HG03045 (cell line): ENCODE measurements around the gene SMARCAL1.

Experiments used
- ATAC-seq: cut with Tn5 transposase; IDR thresholded peaks from one replicate; pipeline ENCODE4 v1.9.1; 2021; ENCODE audit warnings: mild to moderate bottlenecking, moderate library complexity; ENCODE audit not compliant: unreplicated experiment

Gene SMARCAL1

DNA sequence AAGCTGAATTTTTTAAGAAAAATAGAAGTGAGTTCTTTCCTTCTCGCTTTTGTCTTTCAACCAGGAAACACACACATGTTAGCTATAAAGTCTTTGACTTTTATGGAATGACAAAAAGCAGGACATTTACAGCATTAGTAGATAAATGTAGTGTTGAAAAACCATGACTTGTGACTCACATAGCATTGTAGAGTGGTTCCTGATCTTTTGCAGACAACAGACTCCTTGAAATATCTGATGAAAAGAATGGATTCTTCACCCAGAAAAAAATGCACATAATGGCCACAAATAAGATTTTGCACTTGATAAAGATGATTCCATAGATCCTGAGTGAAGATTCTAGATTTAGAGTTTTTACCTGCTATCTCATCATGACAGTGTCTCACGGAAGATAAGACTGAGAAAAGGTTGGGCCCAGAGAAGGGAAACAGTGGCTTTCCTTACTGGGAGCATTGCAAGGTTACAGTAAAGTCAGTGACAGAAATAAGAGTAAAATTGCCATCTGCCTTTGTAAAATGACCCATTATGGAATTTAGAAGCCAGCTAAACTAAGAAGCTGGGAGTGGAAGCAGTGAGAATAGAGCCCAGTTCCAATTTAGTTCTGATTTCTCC lies 14.0 kb downstream of the SMARCAL1 start:
- no peak for ATAC-seq

DNA sequence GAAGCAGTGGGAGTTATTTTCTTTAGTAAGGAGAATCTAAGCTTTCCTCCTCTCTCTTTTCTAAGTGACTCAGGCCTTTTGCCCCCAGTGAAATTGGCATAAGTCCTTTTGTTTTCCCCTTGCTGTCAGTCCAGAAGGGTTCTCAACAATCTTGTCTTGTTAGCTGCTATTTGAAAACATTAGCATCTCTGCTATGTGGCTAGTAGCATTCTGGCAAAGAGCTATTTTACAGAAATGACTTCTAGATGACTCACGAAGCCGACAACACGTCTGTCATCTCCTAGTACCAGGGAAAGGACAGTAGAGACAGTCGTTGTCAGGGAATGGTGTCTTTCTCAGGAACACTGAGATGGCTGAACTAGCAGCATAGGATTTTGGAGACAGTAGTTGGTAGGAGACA lies 14.7 kb downstream of the SMARCAL1 start:
- ATAC-seq, result no peak

DNA sequence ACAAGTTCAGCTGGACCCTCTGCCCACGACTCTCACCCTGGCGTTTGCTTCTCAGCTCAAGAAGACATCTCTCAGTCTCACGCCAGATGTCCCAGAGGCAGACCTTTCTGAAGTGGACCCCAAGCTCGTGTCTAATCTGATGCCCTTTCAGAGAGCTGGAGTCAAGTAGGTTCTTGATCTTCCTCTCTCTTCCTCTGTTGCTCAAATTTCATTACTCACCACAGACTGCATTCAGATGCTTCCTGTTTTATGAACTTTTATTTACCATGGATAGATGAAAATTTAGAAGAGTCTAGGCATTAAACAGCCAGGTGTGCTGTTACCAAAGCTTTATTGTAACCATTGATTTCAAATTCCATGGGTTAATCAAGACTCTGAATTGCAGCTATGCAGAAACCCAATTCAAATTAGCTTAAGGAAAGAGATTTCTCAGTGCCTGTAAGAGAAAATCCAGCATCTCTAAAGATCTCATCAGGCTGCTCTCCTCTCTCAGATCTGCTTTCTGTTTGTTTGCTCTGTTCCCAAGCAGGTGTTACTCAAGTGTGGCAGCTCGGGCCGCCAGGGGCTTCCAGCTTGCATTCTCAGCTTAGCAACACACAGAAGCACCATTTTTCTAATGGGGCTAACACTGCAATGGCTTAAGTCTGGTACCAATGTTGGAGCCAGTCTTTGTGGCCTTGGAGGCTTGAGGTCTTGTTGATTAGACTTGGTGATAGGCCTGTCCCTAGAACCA lies 16.5 kb downstream of the SMARCAL1 start:
- ATAC-seq, result no peak

DNA sequence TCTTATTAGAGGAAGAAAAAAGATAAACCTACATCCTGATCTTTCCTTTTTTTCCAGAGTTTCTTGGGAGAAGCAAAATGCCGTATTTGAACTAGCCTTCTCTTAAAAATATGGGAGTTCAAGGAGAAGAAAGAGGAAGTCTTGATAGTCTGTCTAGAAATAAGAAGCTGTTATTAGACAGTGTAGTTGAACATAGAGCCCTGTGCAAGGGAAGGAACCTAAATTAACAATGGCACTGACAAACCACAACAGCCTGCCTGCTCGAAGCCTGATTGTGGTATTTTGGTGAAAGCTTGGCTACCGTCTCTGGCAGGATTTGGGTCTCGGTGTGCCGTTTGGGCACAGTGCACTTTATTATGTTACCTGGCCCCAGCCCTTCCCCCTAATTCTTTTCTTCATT lies 17.1 kb downstream of the SMARCAL1 start:
- ATAC-seq, result no peak

DNA sequence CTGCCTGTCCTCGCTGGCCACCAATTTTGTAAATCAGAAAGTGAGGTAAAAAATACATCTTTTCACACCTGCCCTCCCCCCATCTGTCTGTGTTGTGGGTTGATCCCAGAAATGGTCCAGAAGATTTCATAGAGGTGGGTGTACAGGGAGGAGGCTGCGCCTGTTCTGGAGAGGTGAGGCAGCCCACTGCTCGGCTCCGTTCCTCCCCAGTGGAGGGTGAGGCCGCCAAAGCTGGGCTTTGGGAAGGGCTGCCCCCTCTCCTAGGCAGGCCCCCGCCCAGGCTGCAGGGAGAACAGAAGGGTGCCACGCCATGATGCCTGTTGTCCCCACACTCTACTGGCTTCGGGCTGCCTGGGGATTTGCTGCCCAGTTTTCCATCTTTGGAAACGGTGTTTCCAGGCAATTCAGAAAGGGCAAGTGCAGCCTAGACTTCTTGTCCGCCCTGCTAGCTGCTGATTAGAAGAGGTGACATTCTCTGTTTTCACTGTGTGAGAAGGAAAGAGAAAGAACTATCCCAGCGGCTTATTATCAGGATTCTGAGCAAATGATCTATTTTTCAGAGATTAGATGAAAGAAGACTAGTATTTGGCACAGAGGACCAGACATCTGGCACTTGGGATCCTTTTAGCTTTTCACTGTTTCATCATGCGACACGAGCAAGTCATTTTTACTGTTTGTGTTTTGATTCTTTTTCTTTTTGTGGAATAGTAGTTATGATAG lies 18.7 kb downstream of the SMARCAL1 start:
- ATAC-seq, result no peak

DNA sequence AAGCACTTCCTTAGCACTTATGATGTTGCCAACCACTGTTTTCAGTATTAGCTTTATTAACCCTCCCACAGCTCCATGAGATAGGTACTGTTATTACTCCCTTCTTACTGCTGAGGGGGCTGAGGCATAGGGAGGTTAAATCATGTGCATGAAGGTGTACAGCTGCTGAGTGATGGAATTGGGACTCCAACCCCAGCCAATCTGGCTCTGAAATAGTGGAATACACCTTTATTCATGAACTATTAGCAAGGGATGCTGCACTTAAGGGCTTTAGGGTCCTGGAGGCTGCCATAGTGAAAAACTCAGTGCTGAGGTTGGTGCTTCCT lies 19.2 kb downstream of the SMARCAL1 start:
- no peak for ATAC-seq

DNA sequence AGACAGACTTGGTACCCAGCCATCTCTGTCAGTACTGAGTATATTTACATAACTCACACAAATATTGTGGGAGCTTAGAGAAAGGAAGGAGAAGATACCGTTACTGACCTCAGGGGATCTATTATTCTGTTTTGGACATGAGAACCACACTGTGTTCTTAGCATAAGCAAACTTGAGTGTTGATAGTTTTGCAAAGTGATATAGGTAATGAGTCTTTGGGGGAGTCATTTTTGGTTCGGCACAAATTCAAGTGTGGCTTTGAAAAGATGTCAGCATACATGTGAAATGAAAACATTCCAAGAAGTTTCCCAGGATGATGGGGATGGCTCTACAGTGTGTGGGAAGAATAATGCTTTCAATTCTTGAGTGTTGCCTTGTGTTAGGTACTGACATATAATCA lies 24.1 kb downstream of the SMARCAL1 start:
- no peak for ATAC-seq

DNA sequence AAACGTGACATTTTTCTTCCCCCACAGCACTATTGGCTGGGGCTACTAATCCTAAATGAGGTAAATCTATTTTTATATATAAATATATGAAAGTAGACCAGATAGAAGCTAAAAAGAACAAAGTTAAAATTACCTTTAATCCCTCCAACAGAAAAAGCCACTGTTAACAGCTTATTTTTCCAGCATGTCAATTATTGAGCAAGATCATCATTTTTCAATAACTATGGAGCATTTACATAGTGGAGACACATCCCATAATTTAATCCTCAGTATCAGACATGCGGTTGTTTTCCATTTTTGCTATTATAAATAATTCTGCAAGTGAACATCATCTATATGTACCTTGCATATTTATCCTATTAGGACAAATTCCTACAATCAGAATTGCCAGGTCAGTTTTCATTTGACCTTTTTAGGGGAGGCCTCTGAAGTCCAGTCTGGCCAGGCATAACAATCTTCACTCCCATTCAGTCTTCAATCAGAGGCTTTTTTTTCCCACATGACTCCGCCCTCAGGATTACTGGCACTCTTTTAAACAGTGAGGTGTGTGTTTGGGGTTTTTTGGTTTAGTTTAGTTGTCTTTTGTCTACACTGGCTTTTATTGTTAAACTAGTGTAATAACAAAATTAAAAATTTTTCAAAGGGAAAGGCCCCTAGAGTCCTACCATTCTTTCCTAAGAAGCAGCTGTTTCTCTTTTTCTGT lies 29.2 kb downstream of the SMARCAL1 start:
- ATAC-seq, result no peak

DNA sequence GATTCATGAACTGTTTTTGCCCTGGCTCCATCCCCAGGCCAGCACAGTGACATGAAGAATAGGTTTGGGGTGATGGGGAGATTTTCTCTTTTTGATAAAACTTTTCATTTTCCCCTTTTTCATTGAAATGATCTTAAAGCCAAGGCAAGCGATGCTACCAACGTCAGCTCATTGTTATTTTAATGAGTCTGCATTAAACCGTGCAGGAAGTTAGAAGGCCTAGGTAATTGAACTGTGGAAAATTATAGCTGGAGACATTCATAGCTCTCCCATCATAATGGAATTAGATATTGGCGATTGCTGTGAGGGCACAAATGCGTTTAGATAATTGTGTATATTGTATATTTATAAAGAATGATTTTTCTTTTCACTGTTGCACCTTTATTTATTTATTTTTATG lies 33.2 kb downstream of the SMARCAL1 start:
- ATAC-seq, result no peak

DNA sequence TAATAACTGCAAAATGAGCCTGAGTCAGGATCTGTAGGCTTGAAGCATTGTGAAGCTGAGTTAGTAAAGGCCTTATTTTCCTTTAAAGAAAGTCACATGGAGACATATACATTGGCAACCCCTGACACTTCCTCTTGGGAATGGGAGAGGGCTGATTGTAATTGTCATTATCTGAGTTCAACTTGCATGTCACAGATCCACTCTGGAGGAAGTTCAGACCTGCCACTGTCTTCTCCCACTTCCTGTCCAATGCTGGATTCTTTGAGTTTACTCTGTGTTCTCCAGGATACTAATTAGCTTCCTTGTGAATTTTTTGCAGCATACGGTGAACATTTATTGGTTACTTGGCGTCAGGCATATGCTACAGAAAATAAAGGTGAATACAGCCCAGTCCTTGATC lies 34.1 kb downstream of the SMARCAL1 start:
- no peak for ATAC-seq

DNA sequence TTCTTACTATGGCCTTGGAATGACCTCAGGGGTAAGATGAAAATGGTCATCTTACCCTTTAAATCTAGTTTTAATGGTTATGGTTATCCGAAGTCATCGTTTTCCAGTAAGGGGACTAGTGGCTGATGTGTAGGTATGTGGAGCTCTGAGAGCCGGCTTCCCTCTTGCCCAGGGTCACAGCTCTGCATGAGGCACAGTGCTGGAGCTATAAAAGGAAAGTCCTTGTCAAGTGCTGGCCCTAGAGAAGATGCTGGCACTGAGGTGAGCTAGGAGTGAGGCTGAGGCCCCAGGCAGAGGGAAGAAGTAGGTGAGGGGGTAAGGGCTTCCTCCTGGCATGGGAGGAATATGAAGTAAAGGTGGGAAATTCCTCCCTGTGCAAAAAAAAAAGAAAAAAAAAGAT lies 35.0 kb downstream of the SMARCAL1 start:
- no peak for ATAC-seq

DNA sequence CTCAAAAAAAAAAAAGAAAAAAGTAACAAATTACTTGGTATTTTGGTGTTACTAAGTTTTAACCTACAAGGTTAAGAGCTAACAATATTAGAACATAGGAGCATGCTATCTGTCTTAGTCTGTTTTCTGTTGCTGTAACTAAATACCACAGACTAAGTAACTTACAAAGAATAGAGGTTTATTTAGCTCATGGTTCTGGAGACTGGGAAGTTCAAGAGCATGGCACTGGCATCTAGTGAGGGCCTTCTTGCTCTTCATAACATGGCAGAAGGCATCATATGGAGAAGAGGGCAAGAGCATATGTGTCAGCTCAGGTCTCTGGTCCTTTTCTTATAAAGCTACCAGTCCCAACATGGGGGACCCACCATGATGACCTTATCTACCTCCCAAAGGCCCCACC lies 36.5 kb downstream of the SMARCAL1 start:
- no peak for ATAC-seq

DNA sequence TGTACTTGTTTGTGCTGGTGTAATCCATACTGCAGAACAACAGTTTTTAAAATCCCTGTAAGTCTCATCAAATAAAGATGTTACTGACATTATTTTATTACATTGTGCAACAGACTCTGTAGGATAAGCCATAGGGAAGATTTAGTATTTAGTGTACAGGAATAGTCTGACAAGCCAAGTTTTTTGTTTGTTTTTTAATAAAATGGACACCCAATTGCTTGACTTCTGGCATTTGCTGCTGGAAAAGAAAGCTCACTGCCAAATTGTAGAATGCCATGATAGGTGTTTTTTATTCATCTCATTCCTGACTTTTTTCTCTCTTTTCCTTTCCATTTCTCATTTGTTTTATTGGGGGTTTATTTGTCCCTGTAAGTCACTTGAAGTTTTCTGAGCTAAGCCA lies 38.1 kb downstream of the SMARCAL1 start:
- ATAC-seq, result no peak

DNA sequence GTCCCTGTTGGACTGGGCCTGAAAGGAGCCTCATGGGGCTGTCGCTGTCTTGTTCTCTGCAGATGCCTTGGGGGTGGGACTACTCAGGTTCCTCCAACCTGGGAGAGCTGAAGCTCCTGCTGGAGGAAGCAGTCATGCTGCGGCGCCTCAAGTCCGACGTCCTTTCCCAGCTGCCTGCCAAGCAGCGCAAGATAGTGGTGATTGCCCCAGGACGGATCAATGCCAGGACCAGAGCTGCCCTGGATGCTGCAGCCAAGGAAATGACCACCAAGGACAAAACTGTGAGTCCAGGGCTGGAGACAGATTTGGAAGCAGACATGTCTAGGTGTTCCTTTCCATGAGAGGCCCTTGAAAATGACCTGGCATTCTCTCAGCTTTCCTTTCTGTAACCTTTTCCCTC lies 38.5 kb downstream of the SMARCAL1 start:
- ATAC-seq, result no peak

DNA sequence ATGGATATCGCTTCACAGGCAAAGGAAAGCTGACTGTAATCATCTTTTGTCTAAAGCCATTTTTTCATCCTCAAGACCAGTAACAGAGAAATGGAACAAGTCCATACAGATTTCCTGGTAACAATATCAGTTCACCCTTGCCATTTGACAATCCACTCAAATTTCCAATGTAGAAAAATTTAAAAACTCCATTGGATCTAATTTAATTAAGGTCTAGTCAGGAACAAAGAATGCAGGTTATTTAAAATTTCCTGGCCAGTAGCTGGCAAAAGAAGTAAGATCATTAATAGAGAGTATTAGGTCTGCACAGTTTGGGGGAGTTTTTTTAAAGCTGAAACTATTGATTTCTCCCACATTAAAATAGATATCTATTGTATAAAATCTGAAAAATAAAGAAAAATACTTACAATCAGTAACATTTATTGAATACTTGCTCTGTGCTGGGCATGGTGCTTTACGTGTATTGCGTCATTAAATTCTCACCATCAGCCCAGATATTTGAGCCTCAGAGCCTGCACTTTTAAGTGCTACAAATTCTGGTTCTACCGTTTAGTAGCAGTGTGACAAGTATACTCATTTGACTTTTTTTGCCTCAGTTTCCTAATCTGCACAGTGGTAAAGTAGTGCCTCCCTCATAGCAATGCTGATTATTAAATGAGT lies 41.8 kb downstream of the SMARCAL1 start:
- ATAC-seq, result no peak

DNA sequence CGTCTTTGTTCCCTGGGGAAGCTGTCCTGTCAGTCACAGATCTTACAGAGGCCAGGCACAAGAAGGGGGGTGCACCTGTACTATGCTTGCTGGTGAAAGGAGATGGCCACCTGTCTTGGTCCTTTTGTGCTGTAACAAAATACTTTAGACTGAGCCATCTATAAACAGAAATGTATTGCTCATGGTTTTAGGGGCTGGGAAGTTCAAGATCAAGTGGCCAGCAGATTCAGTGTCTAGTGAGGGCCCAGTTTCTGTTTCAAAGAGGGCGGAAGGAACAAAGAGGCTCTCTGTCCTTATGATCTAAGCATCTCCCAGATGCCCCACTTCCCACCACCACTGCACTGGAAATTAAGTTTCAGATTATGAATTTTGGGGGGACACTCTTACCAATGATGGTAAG lies 50.9 kb downstream of the SMARCAL1 start:
- ATAC-seq, result no peak

DNA sequence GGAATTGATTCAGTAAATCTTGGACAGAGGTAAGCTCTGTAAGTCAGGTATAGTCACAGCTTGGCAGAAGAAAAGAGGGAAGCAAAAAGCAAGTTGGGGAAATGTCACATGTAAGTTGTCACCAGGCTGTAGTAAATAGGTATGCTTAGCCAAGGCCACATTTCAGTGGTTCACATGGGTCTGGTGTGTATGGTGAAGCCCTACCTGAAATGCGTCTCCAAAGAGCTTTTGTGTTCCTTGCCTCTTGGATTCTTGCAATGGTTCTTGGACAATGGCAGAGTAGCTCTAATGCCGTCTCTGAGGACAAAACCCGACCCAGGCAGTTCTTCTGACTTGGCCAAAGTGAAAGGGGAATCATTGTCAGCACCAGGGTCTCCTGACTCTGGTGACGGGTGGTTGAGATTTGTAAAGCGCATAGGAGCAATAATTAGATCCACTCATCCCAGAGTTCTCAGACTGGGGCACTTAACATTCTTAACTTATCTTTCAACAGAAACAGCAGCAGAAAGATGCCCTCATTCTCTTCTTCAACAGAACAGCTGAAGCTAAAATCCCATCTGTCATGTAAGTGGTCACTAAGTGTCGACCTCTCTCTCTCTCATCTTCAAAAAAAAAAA lies 51.9 kb downstream of the SMARCAL1 start:
- ATAC-seq, result no peak

DNA sequence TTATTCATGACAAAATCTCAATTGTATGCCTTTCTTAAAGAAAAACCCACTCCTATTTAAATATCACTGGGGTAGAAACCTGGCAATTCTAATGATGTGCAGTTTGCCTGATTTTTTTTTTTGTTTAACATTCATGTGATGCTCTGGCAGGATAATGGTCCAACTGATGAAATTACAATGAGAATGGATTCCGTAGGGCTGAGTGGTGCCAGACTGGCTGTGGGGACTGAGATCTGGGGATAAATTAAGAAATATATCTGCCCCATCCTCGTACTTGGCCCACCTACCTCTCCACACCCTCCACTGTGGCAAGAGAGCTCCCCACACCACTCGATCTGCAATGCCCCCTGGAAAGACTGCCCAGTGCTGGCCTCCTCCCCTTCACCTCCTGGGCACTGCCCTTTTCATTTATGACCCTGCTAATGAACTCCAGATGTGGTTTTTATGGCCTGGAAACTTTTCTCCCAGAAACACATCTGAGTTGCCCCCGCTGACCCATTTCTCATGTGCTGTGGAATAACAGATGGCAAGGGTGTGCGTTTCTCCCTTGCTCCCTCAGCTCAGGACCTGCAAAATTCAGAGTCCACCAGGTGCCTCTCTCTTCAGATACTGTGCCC lies 53.4 kb downstream of the SMARCAL1 start:
- no peak for ATAC-seq

DNA sequence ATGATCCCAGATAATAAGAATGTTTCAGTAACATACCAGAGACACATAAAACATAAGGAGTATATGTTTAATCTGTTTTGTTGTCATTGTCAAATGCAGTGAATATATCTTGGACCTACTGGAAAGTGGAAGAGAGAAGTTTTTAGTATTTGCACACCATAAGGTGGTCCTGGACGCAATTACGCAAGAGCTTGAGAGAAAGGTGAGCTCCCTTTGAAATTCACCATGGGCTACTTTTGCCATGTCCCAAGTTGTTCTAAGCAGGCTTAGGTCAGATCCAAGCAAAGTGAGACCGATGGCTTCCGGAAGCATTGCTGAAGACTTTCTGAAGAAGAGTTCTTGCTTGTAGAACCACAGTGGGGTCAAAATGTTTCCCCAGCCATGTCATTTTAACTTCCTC lies 55.6 kb downstream of the SMARCAL1 start:
- no peak for ATAC-seq

DNA sequence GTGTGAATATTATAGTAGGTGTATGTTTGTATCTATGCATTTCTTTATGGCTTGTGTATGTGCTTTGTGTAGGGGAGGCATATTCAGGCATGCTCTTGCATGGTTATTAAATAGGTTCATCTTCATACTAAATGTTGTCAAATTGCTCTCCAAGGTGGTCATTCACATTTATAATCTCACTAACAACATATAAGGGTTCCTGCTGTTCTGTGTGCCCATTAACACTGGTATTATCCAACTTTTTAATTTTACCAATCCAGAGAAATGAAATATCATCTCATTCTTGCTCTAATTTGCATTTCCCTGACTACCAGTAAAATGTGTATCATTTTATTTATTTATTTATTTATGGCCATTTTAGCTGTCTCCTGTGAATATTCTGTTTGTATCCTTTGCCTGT lies 57.4 kb downstream of the SMARCAL1 start:
- no peak for ATAC-seq
